Measurements from ENCODE around the gene HSP90AB1.

The HSP90AB1 gene

GRCh38 chr6:44277763-44278162 lies 30.9 kb downstream of the HSP90AB1 start:
- ChIA-PET POLR2A (interaction anchor here (0.6 to 1.6 kb wide), 2 partner anchors 9 to 1331 kb away, joined by 4 to 5 read pairs; no protein-coding TSS in a partner anchor), CTCF (interaction anchor here (0.6 to 4.7 kb wide), 5 partner anchors 9 to 105 kb away, joined by 3 to 32 read pairs (median 3); partner anchors contain the start of genes AARS2 and TMEM151B)
- H3K9me3 ChIP-seq (ENCODE audit: control insufficient read depth, insufficient read depth, low read depth, low read length) = no peaks in the 10 kb centered on the region
- TF ChIP-seq ZNF544 (tag by site-specific recombination; IDR thresholded peaks at IDR 0.05) (no peak), GLIS1 (tag by site-specific recombination; IDR thresholded peaks at IDR 0.05) (peak; percentile 52; the same call in 1 of the 2 replicates), ZIC2 (tag by site-specific recombination; IDR thresholded peaks at IDR 0.05) (peak; percentile 36)
- TF ChIP-seq, protein P1, sequence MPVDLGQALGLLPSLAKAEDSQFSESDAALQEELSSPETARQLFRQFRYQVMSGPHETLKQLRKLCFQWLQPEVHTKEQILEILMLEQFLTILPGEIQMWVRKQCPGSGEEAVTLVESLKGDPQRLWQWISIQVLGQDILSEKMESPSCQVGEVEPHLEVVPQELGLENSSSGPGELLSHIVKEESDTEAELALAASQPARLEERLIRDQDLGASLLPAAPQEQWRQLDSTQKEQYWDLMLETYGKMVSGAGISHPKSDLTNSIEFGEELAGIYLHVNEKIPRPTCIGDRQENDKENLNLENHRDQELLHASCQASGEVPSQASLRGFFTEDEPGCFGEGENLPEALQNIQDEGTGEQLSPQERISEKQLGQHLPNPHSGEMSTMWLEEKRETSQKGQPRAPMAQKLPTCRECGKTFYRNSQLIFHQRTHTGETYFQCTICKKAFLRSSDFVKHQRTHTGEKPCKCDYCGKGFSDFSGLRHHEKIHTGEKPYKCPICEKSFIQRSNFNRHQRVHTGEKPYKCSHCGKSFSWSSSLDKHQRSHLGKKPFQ (tag by site-specific recombination; IDR thresholded peaks at IDR 0.05) = no peak
- H3K4me3 ChIP-seq (ENCODE audit: low read depth, low read length) = no peak overlapping the region
- H3K4me1 ChIP-seq (ENCODE audit: control insufficient read depth, insufficient read depth, low read length) = no peaks in the 10 kb centered on the region
- H3K36me3 ChIP-seq (ENCODE audit: control insufficient read depth in 2 of 2, insufficient read depth in 1 of 2, low read length in 2 of 2) = no peaks in the 10 kb centered on the region
- no peak overlapping the region for H3K27ac ChIP-seq (ENCODE audit: extremely low read depth, low read depth, low read length)

DNA sequence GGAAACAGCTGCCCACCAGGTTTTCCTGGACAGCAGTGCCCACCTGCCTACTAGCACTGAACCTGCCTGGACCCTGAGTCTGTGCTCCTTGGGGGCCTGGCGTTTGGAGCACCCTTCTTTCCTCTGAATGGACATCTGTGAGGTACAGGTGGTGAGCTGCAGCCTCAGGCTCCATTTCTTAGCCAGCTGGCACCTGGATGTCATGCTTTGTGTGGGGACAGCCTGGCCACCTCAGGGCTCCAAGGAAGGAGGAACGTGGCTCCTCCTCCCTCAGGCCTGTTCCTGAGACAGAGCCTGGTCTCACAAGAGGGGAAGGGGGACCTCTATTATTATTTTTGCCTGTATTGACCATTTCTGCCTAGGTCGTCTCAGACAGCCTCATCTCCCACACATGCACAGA lies 31.4 kb downstream of the HSP90AB1 start:
- POLR2A ChIA-PET = interaction anchor here (1.6 kb wide), 1 partner anchor 10 kb away, joined by 5 read pairs; no protein-coding TSS in a partner anchor
- Histone ChIP-seq H3K27ac (ENCODE audit: extremely low read depth, low read depth, low read length) (no peak overlapping the region), H3K4me3 (ENCODE audit: low read depth, low read length) (no peak overlapping the region), H3K9me3 (ENCODE audit: control insufficient read depth, insufficient read depth, low read depth, low read length) (no peaks in the 10 kb centered on the region), H3K36me3 (ENCODE audit: control insufficient read depth in 2 of 2, insufficient read depth in 1 of 2, low read length in 2 of 2) (no peaks in the 10 kb centered on the region), H3K4me1 (ENCODE audit: control insufficient read depth, insufficient read depth, low read length) (no peaks in the 10 kb centered on the region)
- no peak for TF ChIP-seq TCF7L2 (IDR thresholded peaks at IDR 0.05; ENCODE audit: borderline replicate concordance, low read depth, low read length)
- TF ChIP-seq, protein P2, sequence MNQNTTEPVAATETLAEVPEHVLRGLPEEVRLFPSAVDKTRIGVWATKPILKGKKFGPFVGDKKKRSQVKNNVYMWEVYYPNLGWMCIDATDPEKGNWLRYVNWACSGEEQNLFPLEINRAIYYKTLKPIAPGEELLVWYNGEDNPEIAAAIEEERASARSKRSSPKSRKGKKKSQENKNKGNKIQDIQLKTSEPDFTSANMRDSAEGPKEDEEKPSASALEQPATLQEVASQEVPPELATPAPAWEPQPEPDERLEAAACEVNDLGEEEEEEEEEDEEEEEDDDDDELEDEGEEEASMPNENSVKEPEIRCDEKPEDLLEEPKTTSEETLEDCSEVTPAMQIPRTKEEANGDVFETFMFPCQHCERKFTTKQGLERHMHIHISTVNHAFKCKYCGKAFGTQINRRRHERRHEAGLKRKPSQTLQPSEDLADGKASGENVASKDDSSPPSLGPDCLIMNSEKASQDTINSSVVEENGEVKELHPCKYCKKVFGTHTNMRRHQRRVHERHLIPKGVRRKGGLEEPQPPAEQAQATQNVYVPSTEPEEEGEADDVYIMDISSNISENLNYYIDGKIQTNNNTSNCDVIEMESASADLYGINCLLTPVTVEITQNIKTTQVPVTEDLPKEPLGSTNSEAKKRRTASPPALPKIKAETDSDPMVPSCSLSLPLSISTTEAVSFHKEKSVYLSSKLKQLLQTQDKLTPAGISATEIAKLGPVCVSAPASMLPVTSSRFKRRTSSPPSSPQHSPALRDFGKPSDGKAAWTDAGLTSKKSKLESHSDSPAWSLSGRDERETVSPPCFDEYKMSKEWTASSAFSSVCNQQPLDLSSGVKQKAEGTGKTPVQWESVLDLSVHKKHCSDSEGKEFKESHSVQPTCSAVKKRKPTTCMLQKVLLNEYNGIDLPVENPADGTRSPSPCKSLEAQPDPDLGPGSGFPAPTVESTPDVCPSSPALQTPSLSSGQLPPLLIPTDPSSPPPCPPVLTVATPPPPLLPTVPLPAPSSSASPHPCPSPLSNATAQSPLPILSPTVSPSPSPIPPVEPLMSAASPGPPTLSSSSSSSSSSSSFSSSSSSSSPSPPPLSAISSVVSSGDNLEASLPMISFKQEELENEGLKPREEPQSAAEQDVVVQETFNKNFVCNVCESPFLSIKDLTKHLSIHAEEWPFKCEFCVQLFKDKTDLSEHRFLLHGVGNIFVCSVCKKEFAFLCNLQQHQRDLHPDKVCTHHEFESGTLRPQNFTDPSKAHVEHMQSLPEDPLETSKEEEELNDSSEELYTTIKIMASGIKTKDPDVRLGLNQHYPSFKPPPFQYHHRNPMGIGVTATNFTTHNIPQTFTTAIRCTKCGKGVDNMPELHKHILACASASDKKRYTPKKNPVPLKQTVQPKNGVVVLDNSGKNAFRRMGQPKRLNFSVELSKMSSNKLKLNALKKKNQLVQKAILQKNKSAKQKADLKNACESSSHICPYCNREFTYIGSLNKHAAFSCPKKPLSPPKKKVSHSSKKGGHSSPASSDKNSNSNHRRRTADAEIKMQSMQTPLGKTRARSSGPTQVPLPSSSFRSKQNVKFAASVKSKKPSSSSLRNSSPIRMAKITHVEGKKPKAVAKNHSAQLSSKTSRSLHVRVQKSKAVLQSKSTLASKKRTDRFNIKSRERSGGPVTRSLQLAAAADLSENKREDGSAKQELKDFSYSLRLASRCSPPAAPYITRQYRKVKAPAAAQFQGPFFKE (tag by site-specific recombination; IDR thresholded peaks at IDR 0.05; ENCODE audit: borderline replicate concordance) = no peak
- no peak for TF ChIP-seq IKZF3 (tag by site-specific recombination; IDR thresholded peaks at IDR 0.05)
- TF ChIP-seq ZNF138 (tag by site-specific recombination; IDR thresholded peaks at IDR 0.05; ENCODE audit: borderline replicate concordance) = no peak
- TF ChIP-seq ZNF426 (tag by site-specific recombination; IDR thresholded peaks at IDR 0.05) = no peak
- no peak for TF ChIP-seq ZBTB21 (tag by site-specific recombination; IDR thresholded peaks at IDR 0.05)
- TF ChIP-seq ZNF654 (tag by site-specific recombination; IDR thresholded peaks at IDR 0.05; ENCODE audit: low read depth) = no peak
- no peak for TF ChIP-seq ZNF747 (tag by site-specific recombination; IDR thresholded peaks at IDR 0.05)
- no peak for TF ChIP-seq REPIN1 (tag by site-specific recombination; IDR thresholded peaks at IDR 0.05; ENCODE audit: low read depth)
- TF ChIP-seq HOXD13 (CRISPR knock-in tag; IDR thresholded peaks at IDR 0.05; ENCODE audit: borderline replicate concordance) = no peak
- TF ChIP-seq ZNF26 (tag by site-specific recombination; IDR thresholded peaks at IDR 0.05) = no peak
- no peak for TF ChIP-seq ZNF530 (tag by site-specific recombination; IDR thresholded peaks at IDR 0.05; ENCODE audit: low read depth)
- TF ChIP-seq GLIS2 (tag by site-specific recombination; IDR thresholded peaks at IDR 0.05) = no peak
- TF ChIP-seq, protein P3, sequence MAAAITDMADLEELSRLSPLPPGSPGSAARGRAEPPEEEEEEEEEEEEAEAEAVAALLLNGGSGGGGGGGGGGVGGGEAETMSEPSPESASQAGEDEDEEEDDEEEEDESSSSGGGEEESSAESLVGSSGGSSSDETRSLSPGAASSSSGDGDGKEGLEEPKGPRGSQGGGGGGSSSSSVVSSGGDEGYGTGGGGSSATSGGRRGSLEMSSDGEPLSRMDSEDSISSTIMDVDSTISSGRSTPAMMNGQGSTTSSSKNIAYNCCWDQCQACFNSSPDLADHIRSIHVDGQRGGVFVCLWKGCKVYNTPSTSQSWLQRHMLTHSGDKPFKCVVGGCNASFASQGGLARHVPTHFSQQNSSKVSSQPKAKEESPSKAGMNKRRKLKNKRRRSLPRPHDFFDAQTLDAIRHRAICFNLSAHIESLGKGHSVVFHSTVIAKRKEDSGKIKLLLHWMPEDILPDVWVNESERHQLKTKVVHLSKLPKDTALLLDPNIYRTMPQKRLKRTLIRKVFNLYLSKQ (tag by site-specific recombination; IDR thresholded peaks at IDR 0.05; ENCODE audit: borderline replicate concordance) = no peak
- no peak for TF ChIP-seq ZNF707 (tag by site-specific recombination; IDR thresholded peaks at IDR 0.05)
- CTCF ChIA-PET = interaction anchor here (0.6 to 4.7 kb wide), 8 partner anchors 9 to 106 kb away, joined by 3 to 32 read pairs (median 3); partner anchors contain the start of genes AARS2 and TMEM151B
